Neural cell (in vitro differentiated cells): ENCODE results near the gene ARID1A.

Source experiments
- RAD21 ChIP-seq: fragments of 450-650 bp; conservative IDR thresholded peaks from 2 replicates; pipeline ENCODE4 v1.6.1; 2014; ENCODE audit warnings: antibody characterized with exemption, mild to moderate bottlenecking, moderate library complexity
- TAF1 ChIP-seq: IDR thresholded peaks from 2 replicates; pipeline ENCODE4 v1.6.1; 2012; ENCODE audit warnings: low read depth

DNA sequence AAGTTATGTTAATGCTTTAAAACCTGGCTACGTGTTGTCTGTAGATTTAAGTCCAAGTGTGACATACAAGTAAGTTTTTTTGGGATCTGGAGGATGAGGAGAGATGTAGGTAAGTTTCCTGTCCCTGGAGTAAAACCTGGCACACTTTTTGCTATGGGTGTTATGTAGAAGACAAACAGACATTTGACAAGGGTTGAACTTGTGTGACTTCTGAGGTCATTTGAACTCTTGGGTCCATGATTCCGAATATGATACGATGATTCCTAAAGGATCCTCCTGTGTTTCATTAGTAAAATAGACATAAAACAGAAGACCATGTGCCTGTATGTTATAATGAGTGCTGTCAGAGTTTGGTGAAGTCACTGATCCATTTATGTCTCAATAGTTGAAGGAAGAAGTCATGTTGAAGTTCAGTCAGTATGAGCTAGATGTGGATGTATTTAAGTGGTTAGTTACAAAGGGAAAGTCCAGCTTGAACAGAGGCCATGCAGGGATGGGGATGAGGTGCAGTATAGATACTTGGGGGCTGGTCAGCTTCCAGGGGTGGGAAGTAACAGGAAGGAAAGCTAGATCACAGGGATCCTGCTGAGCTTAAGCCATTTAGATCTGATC, 44.3 kb downstream of the ARID1A start:
- TF ChIP-seq RAD21 = no peak
- no peak for TF ChIP-seq TAF1
